Heart left ventricle (tissue), 16 donors: ENCODE data around the gene NCK2. TPM values are rescaled to one million over a fixed set of nuclear protein-coding genes. Genes with fewer than 3 reads are reported as not detected.

ENCODE experiments used
- ATAC-seq, 4 donors: fragments of 200-7000 bp; cut with Tn5 transposase; one replicate each; pipeline ENCODE4 v1.9.1; 2020 to 2022; ENCODE audit warnings: moderate library complexity in 4 of 4, mild to moderate bottlenecking in 3 of 4, moderate number of reproducible peaks in 1 of 4
- DNase-seq, 5 donors: peaks; one replicate each; pipeline ENCODE4 v3.0.0-alpha.2; 2020
- H3K27ac ChIP-seq, 12 donors: fragments of 200-600 bp; sonication (generic) in 4 of 12; one replicate each; pipeline versions ENCODE4 v1.5.0 to v1.8.0; 2016 to 2022; ENCODE audit warnings: mild to moderate bottlenecking in 2 of 12
- H3K27me3 ChIP-seq, 9 donors: fragments of 200-600 bp; sonication (generic) in 2 of 9; one replicate each; pipeline versions ENCODE4 v1.5.1 to v1.8.0; 2016 to 2022; ENCODE audit warnings: mild to moderate bottlenecking in 3 of 9
- H3K36me3 ChIP-seq, 9 donors: fragments of 200-600 bp; sonication (generic) in 2 of 9; one replicate each; pipeline versions ENCODE4 v1.5.0 to v1.8.0; 2018 to 2022; ENCODE audit warnings: mild to moderate bottlenecking in 2 of 9
- H3K4me1 ChIP-seq, 12 donors: fragments of 200-600 bp; sonication (generic) in 4 of 12; one replicate each; pipeline versions ENCODE4 v1.5.0 to v1.8.0; 2016 to 2022; ENCODE audit warnings: mild to moderate bottlenecking in 3 of 12
- H3K4me3 ChIP-seq, 12 donors: fragments of 200-600 bp; sonication (generic) in 4 of 12; one replicate each; pipeline versions ENCODE4 v1.5.0 to v1.8.0; 2017 to 2022; ENCODE audit warnings: mild to moderate bottlenecking in 9 of 12, moderate library complexity in 4 of 12
- H3K9me3 ChIP-seq, 12 donors: fragments of 200-600 bp; sonication (generic) in 4 of 12; one replicate each; pipeline versions ENCODE4 v1.5.0 to v1.8.0; 2016 to 2022; ENCODE audit warnings: mild to moderate bottlenecking in 1 of 12
- POLR2A ChIP-seq, 2 donors: fragments of 450-650 bp; IDR thresholded peaks; one replicate each; pipeline ENCODE4 v1.6.1; 2017; ENCODE audit warnings: antibody characterized with exemption in 2 of 2, mild to moderate bottlenecking in 2 of 2, moderate library complexity in 2 of 2
- WGBS, 4 donors: extraction: QIAGEN DNeasy Blood & Tissue Kit in 2 of 4; methylation state at CpG; one replicate each; pipeline versions ENCODE4 v1.1.5 to v1.1.7; 2013 to 2018; 5-methylcytosine and 5-hydroxymethylcytosine counted together
- intact Hi-C, 10 donors: fragments of 100-400 bp; cut with DNase I; formaldehyde crosslinking; loops; one replicate each; pipeline versions ENCODE4 v1.11.1 to v1.14.2; 2022
- polyA plus RNA-seq, 2 donors: library from polyadenylated mRNA; stranded (reverse); fragments of 200-250 nt; gene quantifications; one replicate each; pipeline ENCODE4 v1.2.3, GENCODE V29; 2013
- total RNA-seq, 9 donors: library from RNA; depleted of rRNA in 2 of 9; stranded (reverse); fragments of >200 nt in 2 of 9; fragmentation: NEBNext Ultra II Directional in 3 of 9; extraction: Animal tissue kit (Norgen Biotek cat#: 25700) in 3 of 9; gene quantifications; one replicate each; pipeline versions ENCODE4 v1.1.0 to v1.2.4, GENCODE V29; 2016 to 2023
- TF ChIP-seq, protein P1 (sequence below), 12 donors: fragments of 200-600 bp; sonication (generic) in 4 of 12; IDR thresholded peaks; one replicate each; pipeline versions ENCODE4 v1.5.0 to v1.8.0; 2018 to 2022; ENCODE audit warnings: antibody characterized with exemption in 12 of 12, mild to moderate bottlenecking in 5 of 12
- donor health status: ischemic (EF 13 %, LVEDD 7.1; RV severe dilation, severe dysfunction).
- donor health status: healthy with polysubstance abuse.
- donor health status: DM: no; HTN: yes; CAD: no.
- donor health status: DM: no; HTN: no; CAD: no.
- donor health status: ischemic (EF 25% LVEDD 6.9; RV normal size, moderate dysfunction).
- donor health status: ischemic (EF 25% LVEDD 5.7; RV mildly dilated, moderate dysfunction).
- donor health status: healthy.
- donor health status: DM: yes; HTN: yes; CAD: no.
- donor health status: ischemic (EF 35%, LVEDD 5.7; RV mildly dilated, moderate dysfunction).
- donor health status: nonischemic (EF 11% LVEDD 7.7; RV severe dilation, severe dysfunction).
- donor health status: DM: yes; HTN: yes; CAD: no.
- donor health status: PGD.
- donor health status: ischemic (EF 29% LVEDD 5.4; RV normal size, mild dysfunction).
- donor health status: nonischemic (EF 23%, LVEDD 6.1; RV moderate dilation, normal function).

NCK2 gene
- total and polyA plus RNA-seq, 11 donors = 22.6 to 54.2 (median 33.4) TPM

DNA sequence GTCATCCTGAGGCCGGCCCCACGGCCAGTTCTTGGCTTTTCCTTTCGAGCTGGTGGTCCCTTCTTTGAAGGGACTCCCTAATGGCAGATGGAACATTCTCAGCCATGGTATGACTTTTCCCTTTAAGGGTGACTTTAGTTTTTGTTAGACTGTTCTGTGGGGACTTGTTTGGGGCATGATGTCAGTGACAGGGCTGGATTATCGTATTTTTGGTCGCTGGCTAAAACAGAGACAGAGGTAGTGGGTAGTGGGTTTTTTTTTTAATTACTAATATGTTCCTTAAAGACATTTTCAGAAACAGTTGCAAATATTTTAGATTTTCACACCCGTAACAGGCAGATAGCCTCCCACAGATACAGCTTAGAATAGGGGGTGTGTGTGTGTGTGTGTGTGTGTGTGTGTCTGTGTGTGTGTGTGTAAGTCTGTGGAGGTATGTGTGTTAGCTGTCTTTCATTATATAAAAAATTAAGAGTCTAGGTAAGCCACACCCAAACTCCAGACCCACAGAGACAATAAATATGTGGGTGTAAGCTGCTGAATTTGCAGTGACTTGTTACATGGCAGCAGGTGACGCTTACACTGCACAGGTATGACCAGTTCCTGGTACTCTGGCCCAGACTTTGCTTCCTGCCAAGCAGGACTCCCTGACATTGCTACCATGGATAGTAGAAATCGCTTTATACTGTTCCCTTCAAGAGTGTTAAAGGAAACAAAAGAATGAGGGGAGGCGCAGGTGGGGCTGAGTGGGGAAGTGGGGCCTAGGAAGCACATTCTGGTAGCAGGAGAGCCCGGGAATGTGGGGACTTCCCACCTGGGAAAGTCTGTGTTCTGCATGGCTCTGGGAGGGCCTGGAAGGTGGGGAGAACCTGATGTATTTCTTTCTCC is 20.9 kb downstream of the NCK2 start:
- WGBS, 4 donors = 87 to 91% (median 91%) methylated on average over 10 of the region's 10 CpGs

DNA sequence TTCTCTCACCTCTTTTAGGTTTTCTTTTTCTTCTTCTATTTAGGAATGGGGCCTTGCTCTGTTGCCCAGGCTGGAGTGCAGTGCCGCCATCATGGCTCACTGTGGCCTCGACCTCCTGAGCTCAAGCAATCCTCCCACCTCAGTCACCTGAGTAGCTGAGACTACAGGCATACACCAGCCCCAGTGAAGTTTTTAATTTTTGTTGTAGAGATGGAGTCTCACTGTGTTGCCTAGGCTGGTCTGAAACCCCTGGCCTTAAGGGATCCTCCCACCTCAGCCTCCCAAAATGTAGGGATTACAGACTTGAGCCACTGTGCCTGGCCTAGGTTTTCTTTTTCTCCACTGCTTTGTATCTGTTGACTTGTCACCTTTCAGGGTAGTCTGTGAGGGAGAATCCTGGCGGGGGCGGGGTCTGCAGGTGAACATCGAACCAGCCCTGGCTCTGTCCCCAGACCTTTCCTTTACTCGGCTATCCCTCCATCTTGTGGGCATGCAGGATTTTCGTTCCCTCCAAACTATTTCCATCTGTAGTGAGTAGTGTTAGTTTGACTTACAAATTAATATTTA is 21.7 kb downstream of the NCK2 start:
- Histone ChIP-seq H3K36me3 (peaks cover 0 to 9% (median 2%) of the 10 kb centered on the region in 9 donors), H3K4me1 (peaks cover 0 to 47% (median 26%) of the 10 kb centered on the region in 12 donors), H3K27ac (no peak overlapping the region), H3K27me3 (no peaks in the 10 kb centered on the region), H3K9me3 (peaks cover 0 to 8% (median 0%) of the 10 kb centered on the region in 12 donors), H3K4me3 (no peak overlapping the region)
- TF ChIP-seq, protein P1, sequence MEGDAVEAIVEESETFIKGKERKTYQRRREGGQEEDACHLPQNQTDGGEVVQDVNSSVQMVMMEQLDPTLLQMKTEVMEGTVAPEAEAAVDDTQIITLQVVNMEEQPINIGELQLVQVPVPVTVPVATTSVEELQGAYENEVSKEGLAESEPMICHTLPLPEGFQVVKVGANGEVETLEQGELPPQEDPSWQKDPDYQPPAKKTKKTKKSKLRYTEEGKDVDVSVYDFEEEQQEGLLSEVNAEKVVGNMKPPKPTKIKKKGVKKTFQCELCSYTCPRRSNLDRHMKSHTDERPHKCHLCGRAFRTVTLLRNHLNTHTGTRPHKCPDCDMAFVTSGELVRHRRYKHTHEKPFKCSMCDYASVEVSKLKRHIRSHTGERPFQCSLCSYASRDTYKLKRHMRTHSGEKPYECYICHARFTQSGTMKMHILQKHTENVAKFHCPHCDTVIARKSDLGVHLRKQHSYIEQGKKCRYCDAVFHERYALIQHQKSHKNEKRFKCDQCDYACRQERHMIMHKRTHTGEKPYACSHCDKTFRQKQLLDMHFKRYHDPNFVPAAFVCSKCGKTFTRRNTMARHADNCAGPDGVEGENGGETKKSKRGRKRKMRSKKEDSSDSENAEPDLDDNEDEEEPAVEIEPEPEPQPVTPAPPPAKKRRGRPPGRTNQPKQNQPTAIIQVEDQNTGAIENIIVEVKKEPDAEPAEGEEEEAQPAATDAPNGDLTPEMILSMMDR (IDR thresholded peaks at IDR 0.05) = no peak
- no peak for TF ChIP-seq POLR2A (IDR thresholded peaks at IDR 0.05)
- 95 to 97% (median 95%) methylated on average over 7 of the region's 7 CpGs for WGBS, 4 donors
- no peak for DNase-seq
- intact Hi-C loops = no loop called here
- ATAC-seq = no peak

More for the DNA sequence above, 20.9 kb downstream of the NCK2 start:
- Histone ChIP-seq H3K27me3 (no peaks in the 10 kb centered on the region), H3K27ac (no peak overlapping the region), H3K9me3 (peaks cover 0 to 8% (median 0%) of the 10 kb centered on the region in 12 donors), H3K4me3 (no peak overlapping the region), H3K36me3 (peaks cover 0 to 9% (median 2%) of the 10 kb centered on the region in 9 donors), H3K4me1 (peaks cover 0 to 52% (median 30%) of the 10 kb centered on the region in 12 donors)
- TF ChIP-seq, protein P1 (IDR thresholded peaks at IDR 0.05) = no peak
- no peak for TF ChIP-seq POLR2A (IDR thresholded peaks at IDR 0.05)
- ATAC-seq (no peak), DNase-seq (no peak)
- intact Hi-C loops = no loop called here

DNA sequence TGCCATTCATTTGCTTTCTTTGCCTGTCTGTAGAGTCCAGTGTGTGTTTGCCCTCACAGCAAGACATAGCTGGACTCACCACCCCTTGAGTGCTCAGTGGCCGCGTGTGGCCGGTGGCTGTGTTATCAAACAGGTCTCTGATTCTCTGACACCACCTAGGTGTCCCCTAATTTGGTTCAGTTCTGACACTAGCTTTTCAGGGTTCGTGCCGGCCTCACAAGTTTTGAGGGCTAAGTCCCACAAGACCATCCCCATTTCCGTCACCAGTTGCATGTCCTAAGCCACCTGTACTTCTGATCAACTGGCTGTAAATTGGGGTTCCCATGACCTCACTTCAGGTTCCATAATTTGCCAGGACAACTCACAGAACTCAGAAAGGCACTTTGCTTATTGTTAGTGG is 23.5 kb downstream of the NCK2 start:
- TF ChIP-seq POLR2A (IDR thresholded peaks at IDR 0.05) = no peak
- TF ChIP-seq, protein P1 (IDR thresholded peaks at IDR 0.05) = no peak
- Histone ChIP-seq H3K36me3 (peaks cover 0 to 12% (median 2%) of the 10 kb centered on the region in 9 donors), H3K9me3 (peaks cover 0 to 8% (median 0%) of the 10 kb centered on the region in 12 donors), H3K4me1 (peaks cover 6 to 47% (median 24%) of the 10 kb centered on the region in 12 donors), H3K27ac (no peak overlapping the region), H3K27me3 (no peaks in the 10 kb centered on the region), H3K4me3 (no peak overlapping the region)
- ATAC-seq = no peak
- intact Hi-C loops = no loop called here
- DNase-seq = no peak
- WGBS, 4 donors = 81 to 98% (median 93%) methylated on average over 6 of the region's 6 CpGs

DNA sequence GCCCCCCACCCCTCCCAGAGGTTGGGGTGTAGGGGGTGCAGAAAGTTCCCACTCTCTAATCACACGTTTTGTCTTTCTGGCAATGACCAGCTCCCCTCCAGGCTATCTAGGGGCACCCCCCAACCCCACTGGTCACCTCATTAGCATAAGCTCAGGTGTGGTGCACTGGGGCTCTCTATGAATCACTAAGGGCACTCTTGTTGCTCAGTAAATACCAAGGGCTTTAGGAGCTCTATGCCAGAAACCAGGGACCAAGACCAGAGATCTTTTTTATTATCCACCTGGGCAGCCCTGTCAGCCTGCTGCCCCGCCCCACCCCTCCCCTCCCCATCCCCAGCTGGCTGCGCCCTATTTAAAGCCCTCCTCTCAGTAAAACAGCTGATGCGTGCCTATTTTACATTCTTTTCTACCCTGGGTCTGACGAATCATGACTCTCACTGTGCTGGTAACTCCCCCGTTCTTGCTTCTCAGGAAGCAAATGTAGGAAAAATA is 24.3 kb downstream of the NCK2 start:
- Histone ChIP-seq H3K36me3 (peaks cover 0 to 20% (median 2%) of the 10 kb centered on the region in 9 donors), H3K9me3 (peaks cover 0 to 8% (median 0%) of the 10 kb centered on the region in 12 donors), H3K4me3 (no peak overlapping the region), H3K27ac (peak overlapping the region in 1 of 12 donors; percentile 4), H3K4me1 (peaks cover 9 to 47% (median 28%) of the 10 kb centered on the region in 12 donors), H3K27me3 (no peaks in the 10 kb centered on the region)
- 64 to 79% (median 75%) methylated on average over 6 of the region's 6 CpGs for WGBS, 4 donors
- no peak for ATAC-seq
- no peak for DNase-seq
- TF ChIP-seq, protein P1 (IDR thresholded peaks at IDR 0.05) = no peak
- TF ChIP-seq POLR2A (IDR thresholded peaks at IDR 0.05) = no peak
- intact Hi-C loops = no loop called here
